Subcutaneous adipose tissue (tissue), 4 donors: ENCODE data around the gene ZG16B. TPM values are rescaled to one million over a fixed set of nuclear protein-coding genes. Genes with fewer than 3 reads are reported as not detected.

Source experiments
- total RNA-seq, 4 donors: library from RNA; depleted of rRNA; stranded (reverse); fragments of >200 nt; gene quantifications; one replicate each; pipeline ENCODE4 v1.1.0, GENCODE V29; 2016
- TF ChIP-seq, protein P1 (sequence below): fragments of 450-650 bp; IDR thresholded peaks from one replicate; pipeline ENCODE4 v1.5.1; 2016; ENCODE audit warnings: low read depth, mild to moderate bottlenecking, control low read depth, antibody characterized with exemption, moderate library complexity

Gene ZG16B
- total RNA-seq, 4 donors from 2014 or later, result 3.1 TPM; not detected in 3

DNA sequence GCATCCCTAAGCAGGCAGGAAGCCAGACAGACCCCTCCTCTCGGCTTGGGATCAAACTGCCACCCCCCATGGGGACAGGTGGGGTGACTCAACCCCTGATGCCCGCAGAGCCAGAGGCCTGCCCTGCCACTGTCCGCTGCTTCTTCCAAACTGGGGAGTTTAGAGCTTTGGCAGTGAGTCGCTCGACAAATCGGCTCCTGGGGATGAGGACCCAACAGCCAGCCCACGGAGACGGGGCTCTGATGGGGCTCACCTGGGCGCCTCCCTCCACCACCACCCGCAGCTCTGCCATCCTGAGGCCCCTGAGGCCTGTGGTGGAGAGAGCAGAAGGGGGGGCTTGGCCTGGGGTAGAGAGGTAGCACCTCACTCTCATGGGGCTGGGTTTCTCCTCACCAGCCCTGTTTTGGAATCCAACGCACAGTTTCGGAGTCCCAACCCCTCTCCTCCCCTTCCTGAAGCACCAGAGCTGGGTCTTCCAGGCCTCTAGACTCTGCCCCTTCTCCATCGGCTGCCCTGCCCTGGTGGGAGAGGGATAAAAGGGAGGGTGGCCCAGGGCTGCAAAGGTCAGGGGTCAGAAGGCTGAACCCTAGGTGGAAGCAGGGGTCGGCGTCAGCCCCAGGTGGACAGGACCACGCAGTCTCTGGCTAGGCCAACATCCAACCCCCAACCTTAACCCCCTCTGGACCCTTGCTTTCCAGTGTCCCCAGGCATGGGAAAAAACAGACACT lies 22.1 kb downstream of the ZG16B start:
- TF ChIP-seq, protein P1, sequence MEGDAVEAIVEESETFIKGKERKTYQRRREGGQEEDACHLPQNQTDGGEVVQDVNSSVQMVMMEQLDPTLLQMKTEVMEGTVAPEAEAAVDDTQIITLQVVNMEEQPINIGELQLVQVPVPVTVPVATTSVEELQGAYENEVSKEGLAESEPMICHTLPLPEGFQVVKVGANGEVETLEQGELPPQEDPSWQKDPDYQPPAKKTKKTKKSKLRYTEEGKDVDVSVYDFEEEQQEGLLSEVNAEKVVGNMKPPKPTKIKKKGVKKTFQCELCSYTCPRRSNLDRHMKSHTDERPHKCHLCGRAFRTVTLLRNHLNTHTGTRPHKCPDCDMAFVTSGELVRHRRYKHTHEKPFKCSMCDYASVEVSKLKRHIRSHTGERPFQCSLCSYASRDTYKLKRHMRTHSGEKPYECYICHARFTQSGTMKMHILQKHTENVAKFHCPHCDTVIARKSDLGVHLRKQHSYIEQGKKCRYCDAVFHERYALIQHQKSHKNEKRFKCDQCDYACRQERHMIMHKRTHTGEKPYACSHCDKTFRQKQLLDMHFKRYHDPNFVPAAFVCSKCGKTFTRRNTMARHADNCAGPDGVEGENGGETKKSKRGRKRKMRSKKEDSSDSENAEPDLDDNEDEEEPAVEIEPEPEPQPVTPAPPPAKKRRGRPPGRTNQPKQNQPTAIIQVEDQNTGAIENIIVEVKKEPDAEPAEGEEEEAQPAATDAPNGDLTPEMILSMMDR, result no peak

DNA sequence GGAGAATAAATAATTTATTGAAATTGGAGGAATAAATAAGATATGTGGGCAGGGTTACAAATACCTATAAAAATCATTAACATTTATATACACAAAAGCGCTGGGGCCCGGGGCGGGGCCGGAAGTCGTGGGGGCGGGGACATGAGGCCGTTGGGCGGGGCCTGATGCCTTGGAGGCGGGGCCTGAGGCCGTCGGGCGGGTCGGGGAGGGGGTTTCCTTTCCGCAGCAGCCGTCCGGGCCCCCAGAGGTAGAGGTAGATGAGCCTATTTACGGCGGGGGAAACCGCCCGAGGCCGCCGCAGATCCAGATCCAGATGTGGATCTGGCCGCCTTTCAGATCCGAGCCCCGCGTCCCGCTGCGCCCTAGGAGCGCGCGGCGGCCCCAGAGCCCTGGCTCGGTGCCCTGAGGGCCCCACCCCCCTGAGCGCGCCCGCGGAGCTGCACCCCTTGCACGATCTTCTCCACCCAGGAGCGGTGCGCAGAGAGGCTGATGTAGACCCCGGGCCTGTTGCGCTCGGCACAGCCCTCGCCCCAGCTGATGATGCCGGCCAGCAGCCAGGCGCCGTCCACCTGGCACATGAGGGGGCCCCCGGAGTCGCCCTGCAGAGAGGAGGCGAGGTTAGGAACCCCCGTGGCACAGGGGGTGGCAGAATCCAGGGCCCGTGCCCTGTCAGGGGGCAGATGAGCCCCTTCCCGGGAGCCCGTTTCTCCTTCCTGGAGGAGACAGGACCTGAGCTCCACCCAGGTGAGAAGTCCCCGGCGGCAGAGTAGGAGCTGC lies 22.8 kb downstream of the ZG16B start:
- TF ChIP-seq, protein P1, result no peak

DNA sequence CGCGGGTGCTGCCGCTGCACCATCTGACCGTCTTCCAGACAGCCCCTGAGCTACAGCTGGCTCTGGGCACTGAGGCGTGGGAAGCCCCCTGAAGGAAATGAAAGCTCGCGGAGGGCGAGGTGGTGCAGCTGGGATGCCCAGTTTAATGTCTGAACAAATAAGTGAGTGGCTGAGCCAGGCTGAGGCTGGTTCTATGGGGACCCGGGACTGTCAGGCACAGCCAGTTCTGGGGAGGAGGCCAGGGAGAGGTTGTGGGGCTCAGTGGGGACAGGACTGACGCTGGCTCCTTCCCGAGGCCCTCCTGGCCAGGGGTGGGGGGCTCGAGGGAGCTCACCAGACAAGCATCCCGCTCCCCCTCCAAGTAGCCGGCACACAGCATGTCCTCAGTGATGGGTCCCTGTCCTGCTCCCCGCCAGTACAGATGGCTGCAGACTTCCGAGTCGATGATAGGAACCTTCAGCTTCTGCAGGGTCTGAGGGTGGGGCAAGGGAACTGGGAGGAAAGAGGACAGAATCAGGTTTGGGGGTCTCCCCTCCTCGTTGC lies 23.5 kb downstream of the ZG16B start:
- TF ChIP-seq, protein P1, result no peak

DNA sequence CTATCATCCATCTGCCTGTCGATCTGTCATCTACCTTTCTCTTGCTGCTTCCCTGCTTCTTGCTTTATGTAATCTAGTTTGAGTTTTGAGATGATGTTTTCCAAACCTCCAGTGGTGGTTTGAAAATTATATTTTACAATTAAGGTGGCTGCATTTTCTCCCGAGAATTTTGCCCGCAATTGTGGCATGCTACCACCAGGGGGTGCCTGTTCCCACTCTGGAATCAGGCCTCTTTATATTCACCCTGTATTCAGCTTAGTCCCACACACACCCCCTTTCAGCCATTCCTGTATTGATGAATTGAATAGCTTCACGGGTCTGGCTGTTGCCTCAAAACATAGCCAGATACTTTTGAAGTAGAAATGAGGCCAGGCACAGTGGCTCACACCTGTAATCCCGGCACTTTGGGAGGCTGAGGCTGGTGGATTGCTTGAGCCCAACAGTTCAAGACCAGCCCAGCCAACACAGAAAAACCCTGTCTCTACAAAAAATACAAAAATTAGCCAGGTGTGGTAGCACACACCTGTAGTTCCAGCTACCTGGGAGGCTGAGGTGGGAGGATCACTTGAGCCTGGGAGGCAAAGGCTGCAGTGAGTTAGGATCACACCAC lies 24.7 kb downstream of the ZG16B start:
- TF ChIP-seq, protein P1, result no peak

DNA sequence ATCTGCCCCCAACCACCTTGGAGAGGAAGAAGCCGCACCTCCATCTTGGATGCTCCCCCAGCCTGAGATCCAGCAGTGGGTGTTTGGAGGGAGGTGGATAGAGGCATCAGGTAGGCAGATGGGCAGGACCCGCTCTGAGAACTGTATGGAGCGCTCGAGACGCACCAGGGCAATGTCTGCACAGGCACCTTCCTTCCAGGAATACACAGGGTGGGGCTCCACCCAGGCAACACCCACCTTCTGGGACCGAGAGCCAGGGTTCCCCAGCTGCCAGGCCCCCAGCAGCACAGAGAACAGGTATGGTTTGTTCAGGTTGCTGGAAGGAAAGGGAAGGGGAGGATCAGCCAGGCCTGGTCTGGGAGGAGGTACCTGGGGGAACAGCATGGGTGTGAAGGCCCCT lies 25.4 kb downstream of the ZG16B start:
- TF ChIP-seq, protein P1, result no peak

DNA sequence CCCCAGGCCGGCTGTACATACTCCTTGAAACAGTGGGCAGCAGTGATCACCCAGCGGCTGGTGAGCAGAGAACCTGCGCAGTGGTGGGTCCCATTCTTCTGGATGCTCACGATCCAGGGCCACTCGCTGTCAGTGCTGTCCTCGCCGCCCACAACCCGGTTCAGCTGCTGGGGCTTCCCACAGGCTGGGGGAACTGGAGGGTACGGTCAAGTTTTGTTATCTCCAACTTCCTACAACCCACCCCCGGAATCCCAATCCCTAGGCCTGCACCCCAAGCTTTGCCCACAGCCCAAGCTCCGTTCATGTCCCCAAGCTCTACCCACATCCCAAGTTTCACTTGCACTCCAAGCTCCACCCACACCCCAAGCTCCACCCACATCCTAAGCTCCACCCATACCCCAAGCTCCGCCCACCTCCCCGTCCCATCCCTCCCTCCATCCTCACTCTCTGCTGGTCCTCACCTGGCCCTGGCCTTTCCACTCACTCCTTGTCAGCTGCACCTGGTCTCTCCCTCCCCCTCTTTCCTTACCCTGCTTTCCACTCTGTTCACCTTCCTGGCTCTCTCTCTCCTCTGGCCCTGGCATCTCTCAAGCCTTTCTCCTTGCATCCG lies 26.1 kb downstream of the ZG16B start:
- TF ChIP-seq, protein P1, result no peak
